GM12875 (cell line): ENCODE data around the gene DYTN.
A peak's percentile ranks its signal among the peaks of the same experiment; 100 is the strongest.

Experiments
- H3K4me3 ChIP-seq: one replicate; pipeline ENCODE4 v1.5.1; 2011; ENCODE audit warnings: low read depth, low read length, control low read depth
- TF ChIP-seq, protein P1 (sequence below): IDR thresholded peaks from 2 replicates; pipeline ENCODE4 v1.5.1; 2011; ENCODE audit warnings: low read depth, mild to moderate bottlenecking, control low read depth, inconsistent platforms, low read length, moderate library complexity, borderline replicate concordance; ENCODE audit not compliant: insufficient read depth

Gene DYTN

DNA sequence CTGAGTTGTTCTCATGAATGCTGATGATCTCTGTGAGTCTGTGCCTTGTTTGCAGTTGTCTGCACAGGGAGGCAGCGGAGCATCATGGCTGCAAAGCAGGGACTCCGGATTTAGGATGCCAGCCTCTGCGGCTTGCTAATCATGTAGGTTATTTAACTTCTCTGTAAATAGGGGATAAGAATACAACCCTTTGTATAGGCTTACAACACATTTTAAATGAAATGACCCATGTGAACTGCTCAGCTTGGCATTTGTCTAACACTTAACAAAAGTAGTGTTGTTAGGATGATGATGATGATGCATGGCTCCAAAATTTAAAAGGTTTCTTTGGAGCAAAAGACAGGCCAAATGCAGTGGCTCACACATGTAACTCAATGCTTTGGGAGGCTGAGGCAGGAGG is 19.4 kb downstream of the DYTN start:
- TF ChIP-seq, protein P1, sequence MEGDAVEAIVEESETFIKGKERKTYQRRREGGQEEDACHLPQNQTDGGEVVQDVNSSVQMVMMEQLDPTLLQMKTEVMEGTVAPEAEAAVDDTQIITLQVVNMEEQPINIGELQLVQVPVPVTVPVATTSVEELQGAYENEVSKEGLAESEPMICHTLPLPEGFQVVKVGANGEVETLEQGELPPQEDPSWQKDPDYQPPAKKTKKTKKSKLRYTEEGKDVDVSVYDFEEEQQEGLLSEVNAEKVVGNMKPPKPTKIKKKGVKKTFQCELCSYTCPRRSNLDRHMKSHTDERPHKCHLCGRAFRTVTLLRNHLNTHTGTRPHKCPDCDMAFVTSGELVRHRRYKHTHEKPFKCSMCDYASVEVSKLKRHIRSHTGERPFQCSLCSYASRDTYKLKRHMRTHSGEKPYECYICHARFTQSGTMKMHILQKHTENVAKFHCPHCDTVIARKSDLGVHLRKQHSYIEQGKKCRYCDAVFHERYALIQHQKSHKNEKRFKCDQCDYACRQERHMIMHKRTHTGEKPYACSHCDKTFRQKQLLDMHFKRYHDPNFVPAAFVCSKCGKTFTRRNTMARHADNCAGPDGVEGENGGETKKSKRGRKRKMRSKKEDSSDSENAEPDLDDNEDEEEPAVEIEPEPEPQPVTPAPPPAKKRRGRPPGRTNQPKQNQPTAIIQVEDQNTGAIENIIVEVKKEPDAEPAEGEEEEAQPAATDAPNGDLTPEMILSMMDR, result no peak
- H3K4me3 ChIP-seq, result no peak overlapping the region

DNA sequence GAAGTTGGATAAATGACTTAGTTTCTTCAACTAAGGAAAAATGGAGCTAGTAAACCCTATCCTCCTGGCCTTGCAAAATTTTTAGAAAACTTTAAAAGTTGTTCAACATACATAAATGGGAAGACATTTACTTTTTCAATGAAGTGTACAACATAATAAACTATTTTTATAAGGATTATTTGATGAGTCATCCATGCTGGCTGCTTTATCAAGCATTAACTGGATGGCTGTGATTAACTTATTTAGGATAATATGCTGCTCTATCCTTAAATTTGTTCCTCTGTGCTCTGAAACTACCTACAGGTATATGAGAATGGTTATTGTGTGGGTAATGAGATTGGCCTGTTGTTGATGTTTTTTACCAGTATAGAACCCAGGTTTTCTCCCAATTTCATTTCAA is 21.3 kb downstream of the DYTN start:
- TF ChIP-seq, protein P1, result no peak
- no peak overlapping the region for H3K4me3 ChIP-seq

GRCh38 chr2:206693399-206694137 is 24.6 kb downstream of the DYTN start:
- TF ChIP-seq, protein P1, result peak; percentile 40; the same call in 1 of the 2 replicates
- H3K4me3 ChIP-seq, result no peak overlapping the region

GRCh38 chr2:206692971-206693370 is 25.2 kb downstream of the DYTN start:
- no peak overlapping the region for H3K4me3 ChIP-seq
- TF ChIP-seq, protein P1, result no peak

DNA sequence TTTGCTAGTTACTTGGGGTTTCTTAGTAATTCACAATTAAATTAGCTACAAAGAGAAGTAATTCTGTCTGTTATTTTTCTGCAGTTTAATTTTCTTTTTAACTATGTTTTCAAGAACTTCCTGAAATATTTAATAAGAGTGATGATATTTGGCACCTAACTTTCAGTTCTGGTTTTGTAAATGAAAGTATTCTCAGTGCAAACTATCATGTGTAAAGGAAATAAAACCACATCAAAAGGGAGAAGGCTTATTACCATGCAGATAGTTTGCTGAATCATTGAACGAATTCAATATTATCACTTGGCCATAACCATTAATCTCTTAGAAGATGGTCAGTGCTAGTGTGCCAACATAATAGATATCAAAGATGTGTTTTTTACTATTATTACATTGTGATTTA is 29.2 kb downstream of the DYTN start:
- TF ChIP-seq, protein P1, result no peak
- H3K4me3 ChIP-seq, result no peak overlapping the region

GRCh38 chr2:206688453-206688852 is 29.7 kb downstream of the DYTN start:
- TF ChIP-seq, protein P1, result no peak
- H3K4me3 ChIP-seq, result no peak overlapping the region

- no peak overlapping the region for H3K4me3 ChIP-seq
- TF ChIP-seq, protein P1, result no peak
Measured at GRCh38 chr2:206683546-206683945, 34.6 kb downstream of the DYTN start.
